ENCODE measurements around the gene IRF9.

Gene IRF9

DNA sequence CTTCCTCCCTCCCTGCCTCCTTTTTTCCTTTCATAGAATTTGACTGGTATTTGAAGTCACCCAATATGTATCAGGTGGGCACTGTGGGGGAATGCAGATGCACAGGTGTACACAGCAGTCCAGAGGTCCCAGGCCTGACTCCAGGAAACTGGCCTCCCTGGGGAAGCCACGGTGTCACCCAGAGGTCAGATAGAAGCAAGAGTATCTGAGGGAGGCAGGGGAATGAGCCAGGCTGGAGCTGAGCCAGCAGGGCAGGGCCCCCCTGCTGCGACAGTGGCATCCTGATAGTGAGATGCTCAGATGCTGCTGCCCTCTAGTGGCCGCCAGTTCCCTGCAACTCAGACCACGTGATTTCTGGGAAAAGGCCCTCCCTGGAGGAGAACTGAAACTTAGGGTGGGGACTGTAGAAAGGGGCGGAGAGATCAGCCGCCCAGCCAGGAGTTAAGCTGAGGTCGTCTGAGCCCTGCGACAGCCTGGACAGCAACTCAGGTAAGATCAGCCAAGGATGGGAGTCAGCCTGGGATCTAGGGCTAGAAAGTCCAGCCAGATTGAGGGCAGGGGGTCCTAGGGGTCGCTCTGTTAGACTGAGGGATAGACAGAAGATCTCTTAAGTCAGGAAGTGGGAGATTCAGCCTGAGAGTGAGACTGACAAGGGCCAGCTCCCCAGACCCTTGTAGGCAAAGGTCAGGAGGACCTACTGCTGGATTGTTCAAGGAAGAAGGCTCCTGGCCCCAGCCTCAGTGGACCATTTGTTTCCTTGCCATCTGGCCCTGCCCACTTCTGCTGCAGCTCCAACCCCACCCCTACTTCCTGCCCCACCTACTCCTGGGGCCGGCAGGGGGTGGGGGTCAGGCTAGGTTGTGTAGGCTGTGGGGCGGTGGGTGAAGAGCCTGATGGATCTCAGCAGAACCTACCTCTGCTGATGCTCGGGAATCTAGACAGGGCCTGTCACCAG, at the start of gene IRF9:
TSS of gene IRF9 (plus strand) at position 416 of the 955 bp plus-strand sequence. CDS start 880 bp downstream, outside the sequence.
- DNase-seq: peak; percentile 84

DNA sequence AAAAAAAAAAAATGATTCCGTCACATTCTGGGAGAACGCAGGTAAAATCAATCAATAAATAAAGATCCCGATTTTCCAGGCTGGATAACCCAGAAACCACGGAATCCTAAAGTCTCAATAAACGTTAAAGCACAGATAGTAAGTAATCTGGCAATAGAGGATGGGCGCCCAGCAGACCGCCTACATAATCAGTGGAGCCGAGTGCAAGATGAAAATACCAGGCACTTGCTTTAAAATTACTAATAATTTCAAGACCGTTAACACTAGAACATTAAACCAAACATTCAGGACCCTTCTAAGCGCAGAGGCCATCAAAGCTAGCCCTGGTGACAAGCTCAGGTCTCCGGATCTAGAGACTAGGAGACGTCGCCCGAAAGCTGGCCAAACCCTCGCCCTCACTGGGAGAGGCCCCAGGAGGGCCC, 47.7 kb upstream of the IRF9 start:
- DNase-seq: peak; percentile 51

GRCh38 chr14:24113801-24114531, 47.1 kb upstream of the IRF9 start:
- DNase-seq: peak; percentile 91

- DNase-seq: peak; percentile 100
Measured at GRCh38 chr14:24114532-24115421, 46.3 kb upstream of the IRF9 start, which contains the start of the genes DCAF11 and NRL. DCAF11 (plus strand) TSS chr14:24114777; CDS start chr14:24115595, 818 bp downstream. NRL (minus strand) TSS chr14:24114949; CDS start chr14:24082848, 32,101 bp downstream.

- DNase-seq: no peak
Measured at GRCh38 chr14:24115422-24116127, 45.5 kb upstream of the IRF9 start.

GRCh38 chr14:24116128-24116814, 44.8 kb upstream of the IRF9 start:
- no peak for DNase-seq

DNA sequence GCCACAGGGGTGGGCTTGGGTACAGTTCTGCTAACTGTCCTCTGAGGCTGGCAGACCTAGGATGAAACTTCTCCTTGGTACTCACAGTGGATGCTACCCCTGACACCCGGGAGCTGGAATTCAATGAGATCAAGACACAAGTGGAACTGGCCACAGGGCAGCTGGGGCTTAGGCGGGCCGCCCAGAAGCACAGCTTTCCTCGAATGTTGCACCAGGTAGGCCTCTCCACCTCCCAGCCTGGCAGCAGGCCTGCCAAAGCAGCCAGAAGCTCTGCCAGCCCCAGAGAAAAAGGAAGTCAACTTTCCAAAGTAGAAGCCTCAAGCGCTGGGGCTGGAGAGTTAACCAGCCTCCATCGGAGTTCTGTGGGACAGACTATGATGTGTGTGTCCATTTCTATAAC, 43.9 kb upstream of the IRF9 start:
- no peak for DNase-seq

DNA sequence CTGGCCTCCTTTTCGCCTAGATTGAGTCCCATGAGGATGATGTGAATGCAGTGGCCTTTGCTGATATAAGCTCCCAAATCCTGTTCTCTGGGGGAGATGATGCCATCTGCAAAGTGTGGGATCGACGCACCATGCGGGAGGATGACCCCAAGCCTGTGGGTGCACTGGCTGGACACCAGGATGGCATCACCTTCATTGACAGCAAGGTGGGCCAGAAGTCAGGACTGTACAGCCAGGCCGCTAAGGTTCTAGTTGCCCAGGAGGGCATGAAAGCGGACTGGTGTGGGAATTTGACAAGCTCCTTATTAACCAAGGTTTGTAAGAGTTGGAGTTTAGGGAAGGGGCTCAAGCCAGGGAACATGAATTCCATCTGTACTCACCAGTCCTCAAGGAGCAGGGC, 41.4 kb upstream of the IRF9 start:
- DNase-seq: no peak

DNA sequence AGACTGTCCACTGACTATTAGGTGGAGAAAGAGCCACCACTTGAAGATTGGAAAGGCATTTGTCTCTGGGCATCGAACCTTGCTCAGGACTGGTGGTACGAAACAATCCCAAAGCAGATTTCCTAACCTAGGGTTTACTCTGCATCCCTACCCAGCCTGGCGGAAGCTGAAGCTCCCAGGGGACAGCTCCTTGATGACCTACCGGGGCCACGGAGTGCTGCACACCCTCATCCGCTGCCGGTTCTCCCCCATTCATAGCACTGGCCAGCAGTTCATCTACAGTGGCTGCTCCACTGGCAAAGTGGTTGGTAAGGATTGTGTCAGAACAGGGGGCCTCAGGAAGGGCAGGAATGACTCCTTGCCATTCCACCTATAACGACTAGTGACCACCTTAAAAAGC, 39.9 kb upstream of the IRF9 start:
- no peak for DNase-seq

DNA sequence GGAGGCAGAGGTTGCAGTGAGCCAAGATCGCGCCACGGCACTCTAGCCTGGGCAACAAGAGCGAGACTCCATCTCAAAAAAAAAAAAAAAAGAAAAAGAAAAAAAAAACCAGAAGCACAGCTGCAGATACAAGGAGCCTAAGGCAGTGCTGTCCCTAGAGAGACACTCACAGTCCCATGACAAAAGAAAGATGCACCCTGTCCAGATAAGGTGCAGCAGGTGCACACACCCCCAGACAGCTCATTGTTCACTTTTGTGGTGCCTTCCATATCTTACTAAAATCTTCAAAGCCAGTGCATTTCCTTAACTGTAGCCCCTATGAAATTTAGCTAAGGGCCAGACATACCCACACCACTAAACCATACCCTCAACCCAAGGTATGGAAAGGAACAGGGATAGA, 38.6 kb upstream of the IRF9 start:
- DNase-seq: no peak

DNA sequence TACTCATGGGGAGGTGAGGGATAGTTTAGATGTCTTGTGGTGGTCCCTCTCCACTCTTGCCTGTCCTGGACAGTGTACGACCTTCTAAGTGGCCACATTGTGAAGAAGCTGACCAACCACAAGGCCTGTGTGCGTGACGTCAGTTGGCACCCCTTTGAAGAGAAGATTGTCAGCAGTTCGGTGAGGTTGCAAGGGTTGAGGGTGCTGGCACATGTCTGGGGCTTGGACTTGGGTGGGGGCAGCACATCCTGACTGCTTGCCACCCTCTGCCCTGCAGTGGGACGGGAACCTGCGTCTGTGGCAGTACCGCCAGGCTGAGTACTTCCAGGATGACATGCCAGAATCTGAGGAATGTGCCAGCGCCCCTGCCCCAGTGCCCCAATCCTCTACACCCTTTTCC, 38.2 kb upstream of the IRF9 start:
- no peak for DNase-seq

GRCh38 chr14:24123424-24124417, 37.3 kb upstream of the IRF9 start:
- DNase-seq: no peak

DNA sequence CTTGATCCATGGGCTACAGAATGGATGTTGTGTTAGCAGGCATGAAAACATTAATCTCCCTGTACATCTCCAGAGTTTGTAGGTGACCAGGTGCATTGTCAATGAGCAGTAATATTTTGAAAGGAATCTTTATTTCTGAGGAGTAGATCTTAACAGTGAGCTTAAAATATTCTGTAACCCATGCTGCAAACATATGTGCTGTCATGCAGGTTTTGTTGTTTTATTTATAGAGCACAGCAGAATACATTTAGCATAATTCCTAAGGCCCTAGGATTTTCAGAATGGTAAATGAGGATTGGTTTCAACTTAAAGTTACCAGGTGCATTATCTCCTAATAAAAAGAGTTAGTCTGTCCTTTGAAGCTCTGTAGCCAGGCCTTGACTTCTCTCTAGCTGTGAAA, 34.1 kb upstream of the IRF9 start:
- no peak for DNase-seq

DNA sequence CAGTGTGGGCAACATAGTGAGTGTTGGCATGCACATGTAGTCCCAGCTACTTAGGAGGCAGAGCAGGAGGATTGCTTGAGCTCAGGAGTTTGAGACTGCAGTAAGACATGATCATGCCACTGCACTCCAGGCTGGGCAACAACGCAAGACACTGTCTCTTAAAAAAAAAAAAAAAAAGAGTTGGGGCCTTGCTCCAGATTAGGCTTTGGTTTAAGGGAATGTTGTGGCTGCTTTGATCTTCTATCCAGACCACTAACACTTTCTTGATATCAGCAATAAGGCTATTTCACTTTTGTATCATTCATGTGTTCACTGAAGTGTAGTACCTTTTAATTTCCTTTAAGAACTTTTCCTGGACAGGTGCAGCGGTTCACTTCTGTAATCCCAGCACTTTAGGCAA, 33.4 kb upstream of the IRF9 start:
- no peak for DNase-seq

DNA sequence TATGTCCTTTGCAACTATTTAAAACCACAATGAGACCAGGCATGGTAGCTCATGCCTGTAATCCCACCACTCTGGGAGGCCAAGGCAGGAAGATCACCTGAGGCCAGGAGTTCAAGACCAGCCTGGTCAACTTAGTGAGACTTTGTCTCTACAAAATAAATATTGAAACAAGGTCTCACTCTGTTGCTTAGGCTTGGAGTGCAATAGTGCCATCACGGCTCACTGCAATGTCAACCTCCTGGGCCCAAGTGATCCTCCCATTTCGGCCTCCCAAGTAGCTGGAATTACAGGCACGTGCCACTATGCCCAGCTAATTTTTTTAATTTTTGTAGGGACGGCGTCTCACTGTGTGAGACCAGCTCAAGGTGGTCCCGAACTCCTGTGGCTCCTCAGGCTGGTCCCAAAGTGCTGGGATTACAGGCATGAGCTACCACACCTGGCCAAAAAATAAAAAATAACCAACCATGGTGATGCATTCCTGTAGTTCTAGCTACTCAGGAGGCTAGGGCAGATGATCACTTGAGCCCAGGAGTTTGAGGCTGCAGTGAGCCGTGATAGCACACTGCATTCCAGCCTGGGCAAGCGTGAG, 31.6 kb upstream of the IRF9 start:
- no peak for DNase-seq

- DNase-seq: no peak
Measured at GRCh38 chr14:24130380-24130716, 30.7 kb upstream of the IRF9 start, which contains the start of gene FITM1. FITM1 (plus strand) TSS chr14:24130659; CDS start chr14:24131564, 905 bp downstream.

DNA sequence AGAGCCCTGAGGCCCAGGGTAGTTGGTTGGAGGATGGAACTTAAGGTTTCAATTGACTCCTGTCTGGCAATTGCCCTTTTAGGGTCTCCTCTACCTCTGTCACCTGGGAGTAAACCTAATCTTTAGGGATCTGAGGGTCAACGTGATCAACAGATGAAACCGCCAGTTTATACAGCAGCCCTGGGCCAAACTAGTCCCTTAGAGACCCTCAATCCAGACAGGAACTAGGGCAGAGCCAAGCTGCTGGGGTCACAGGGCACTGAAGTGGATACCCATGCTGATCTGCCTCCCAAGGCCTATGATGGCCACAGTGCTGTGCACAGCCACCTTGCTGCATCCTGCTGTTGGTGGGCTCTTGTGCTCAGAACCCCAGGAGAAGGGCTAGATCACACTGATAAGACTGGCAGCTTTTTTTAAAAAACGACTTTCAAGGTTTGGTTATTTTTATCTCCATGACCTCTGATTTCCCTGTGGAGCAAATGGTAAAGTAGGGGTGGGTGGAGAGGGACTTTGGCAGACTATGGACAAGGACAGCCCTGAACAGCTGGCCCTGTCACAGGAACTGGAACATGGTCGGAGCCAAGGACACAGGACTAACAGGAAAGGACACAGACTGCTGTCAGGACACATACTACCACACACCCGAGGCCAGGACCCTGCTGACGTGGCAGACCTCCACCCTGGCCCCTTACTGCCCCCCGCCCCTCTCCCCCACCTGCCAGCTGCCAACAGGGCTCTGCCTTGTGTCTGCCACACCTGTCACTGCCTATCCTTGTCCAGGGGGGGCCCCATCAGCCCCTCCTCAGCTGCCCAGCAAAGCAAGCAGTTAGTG, 30.1 kb upstream of the IRF9 start:
- no peak for DNase-seq

- no peak for DNase-seq
Measured at GRCh38 chr14:24131549-24131966, 29.5 kb upstream of the IRF9 start.
